Measurements from ENCODE around the gene ZMAT2.
A peak's percentile ranks its signal among the peaks of the same experiment; 100 is the strongest.
"Not testable (repeated sequence)": the region's sequence is repeated elsewhere in the genome, so short reads cannot be mapped to it uniquely, and the experiment has no call there.

The ZMAT2 gene

GRCh38 chr5:140700177-140701144 is at the start of gene ZMAT2:
TSS of gene ZMAT2 (plus strand) at chr5:140700447. CDS start at chr5:140700461, 14 bp downstream.
- Histone ChIP-seq H3K4me3 (ENCODE audit: low read depth in 1 of 2, low read length in 2 of 2) (peak within 1 kb of the TSS; percentile 50 to 85), H3K36me3 (ENCODE audit: insufficient read depth, low read length) (peaks cover 76% of the 10 kb centered on the region), H3K4me1 (ENCODE audit: insufficient read depth, low read length) (peaks cover 9% of the 10 kb centered on the region), H3K9me3 (ENCODE audit: low read length) (no peaks in the 10 kb centered on the region), H3K9ac (ENCODE audit: low read length) (peak within 1 kb of the TSS; percentile 74), H3K27me3 (ENCODE audit: control insufficient read depth in 1 of 2, insufficient read depth in 2 of 2, low read length in 2 of 2) (no peaks in the 10 kb centered on the region), H3K27ac (ENCODE audit: low read depth, low read length) (peak within 1 kb of the TSS; percentile 67)

GRCh38 chr5:140658870-140659269 is 41.4 kb upstream of the ZMAT2 start:
- Histone ChIP-seq H3K36me3 (ENCODE audit: insufficient read depth, low read length) (peaks cover 84% of the 10 kb centered on the region), H3K27me3 (ENCODE audit: control insufficient read depth in 1 of 2, insufficient read depth in 2 of 2, low read length in 2 of 2) (no peaks in the 10 kb centered on the region), H3K4me3 (ENCODE audit: low read depth in 1 of 2, low read length in 2 of 2) (no peak overlapping the region), H3K9ac (ENCODE audit: low read length) (no peak overlapping the region), H3K27ac (ENCODE audit: low read depth, low read length) (no peak overlapping the region), H3K4me1 (ENCODE audit: insufficient read depth, low read length) (no peaks in the 10 kb centered on the region), H3K9me3 (ENCODE audit: low read length) (no peaks in the 10 kb centered on the region)

- not testable (repeated sequence) for H3K27ac ChIP-seq (ENCODE audit: low read depth, low read length); H3K4me3 ChIP-seq (ENCODE audit: low read depth in 1 of 2, low read length in 2 of 2); H3K9ac ChIP-seq (ENCODE audit: low read length); H3K9me3 ChIP-seq (ENCODE audit: low read length); H3K4me1 ChIP-seq (ENCODE audit: insufficient read depth, low read length); H3K27me3 ChIP-seq (ENCODE audit: control insufficient read depth in 1 of 2, insufficient read depth in 2 of 2, low read length in 2 of 2)
- peaks cover 69% of the 10 kb centered on the region for H3K36me3 ChIP-seq (ENCODE audit: insufficient read depth, low read length)
Observed at GRCh38 chr5:140660371-140660770, 39.9 kb upstream of the ZMAT2 start.

GRCh38 chr5:140664030-140664358 is 36.3 kb upstream of the ZMAT2 start:
- H3K27me3 ChIP-seq (ENCODE audit: control insufficient read depth in 1 of 2, insufficient read depth in 2 of 2, low read length in 2 of 2) = no peaks in the 10 kb centered on the region
- no peaks in the 10 kb centered on the region for H3K9me3 ChIP-seq (ENCODE audit: low read length)
- H3K36me3 ChIP-seq (ENCODE audit: insufficient read depth, low read length) = peaks cover 58% of the 10 kb centered on the region
- peak overlapping the region; percentile 95 for H3K27ac ChIP-seq (ENCODE audit: low read depth, low read length)
- peaks cover 14% of the 10 kb centered on the region for H3K4me1 ChIP-seq (ENCODE audit: insufficient read depth, low read length)
- peak overlapping the region; percentile 82 to 87 for H3K4me3 ChIP-seq (ENCODE audit: low read depth in 1 of 2, low read length in 2 of 2)
- H3K9ac ChIP-seq (ENCODE audit: low read length) = peak overlapping the region; percentile 57

GRCh38 chr5:140664359-140665119 is 35.7 kb upstream of the ZMAT2 start, which contains the start of gene WDR55:
TSS of gene WDR55 (plus strand) at chr5:140664904. CDS start at chr5:140664913, 9 bp downstream.
- no peaks in the 10 kb centered on the region for H3K27me3 ChIP-seq (ENCODE audit: control insufficient read depth in 1 of 2, insufficient read depth in 2 of 2, low read length in 2 of 2)
- H3K4me1 ChIP-seq (ENCODE audit: insufficient read depth, low read length) = peaks cover 14% of the 10 kb centered on the region
- peak within 1 kb of the TSS; percentile 57 for H3K9ac ChIP-seq (ENCODE audit: low read length)
- no peaks in the 10 kb centered on the region for H3K9me3 ChIP-seq (ENCODE audit: low read length)
- H3K27ac ChIP-seq (ENCODE audit: low read depth, low read length) = peak within 1 kb of the TSS; percentile 95
- peaks cover 58% of the 10 kb centered on the region for H3K36me3 ChIP-seq (ENCODE audit: insufficient read depth, low read length)
- H3K4me3 ChIP-seq (ENCODE audit: low read depth in 1 of 2, low read length in 2 of 2) = peak within 1 kb of the TSS; percentile 82 to 87

- H3K9ac ChIP-seq (ENCODE audit: low read length); H3K4me1 ChIP-seq (ENCODE audit: insufficient read depth, low read length); H3K27ac ChIP-seq (ENCODE audit: low read depth, low read length); H3K4me3 ChIP-seq (ENCODE audit: low read depth in 1 of 2, low read length in 2 of 2); H3K9me3 ChIP-seq (ENCODE audit: low read length); H3K27me3 ChIP-seq (ENCODE audit: control insufficient read depth in 1 of 2, insufficient read depth in 2 of 2, low read length in 2 of 2): not testable (repeated sequence)
- H3K36me3 ChIP-seq (ENCODE audit: insufficient read depth, low read length) = peaks cover 48% of the 10 kb centered on the region
Observed at GRCh38 chr5:140671035-140671434, 29.2 kb upstream of the ZMAT2 start.

GRCh38 chr5:140671472-140672125 is 28.6 kb upstream of the ZMAT2 start:
- H3K4me3 ChIP-seq (ENCODE audit: low read depth in 1 of 2, low read length in 2 of 2) = no peak overlapping the region
- no peaks in the 10 kb centered on the region for H3K9me3 ChIP-seq (ENCODE audit: low read length)
- H3K36me3 ChIP-seq (ENCODE audit: insufficient read depth, low read length) = peaks cover 54% of the 10 kb centered on the region
- H3K9ac ChIP-seq (ENCODE audit: low read length) = no peak overlapping the region
- H3K27ac ChIP-seq (ENCODE audit: low read depth, low read length) = no peak overlapping the region
- no peaks in the 10 kb centered on the region for H3K27me3 ChIP-seq (ENCODE audit: control insufficient read depth in 1 of 2, insufficient read depth in 2 of 2, low read length in 2 of 2)
- H3K4me1 ChIP-seq (ENCODE audit: insufficient read depth, low read length) = peaks cover 1% of the 10 kb centered on the region

- H3K27ac ChIP-seq (ENCODE audit: low read depth, low read length) = no peak overlapping the region
- peak overlapping the region in 1 of 2 donors; percentile 13 for H3K4me3 ChIP-seq (ENCODE audit: low read depth in 1 of 2, low read length in 2 of 2)
- H3K4me1 ChIP-seq (ENCODE audit: insufficient read depth, low read length) = no peaks in the 10 kb centered on the region
- no peaks in the 10 kb centered on the region for H3K9me3 ChIP-seq (ENCODE audit: low read length)
- H3K36me3 ChIP-seq (ENCODE audit: insufficient read depth, low read length) = peaks cover 61% of the 10 kb centered on the region
- H3K27me3 ChIP-seq (ENCODE audit: control insufficient read depth in 1 of 2, insufficient read depth in 2 of 2, low read length in 2 of 2) = no peaks in the 10 kb centered on the region
- no peak overlapping the region for H3K9ac ChIP-seq (ENCODE audit: low read length)
Observed at GRCh38 chr5:140672455-140673186, 27.6 kb upstream of the ZMAT2 start.

GRCh38 chr5:140673187-140673976 is 26.9 kb upstream of the ZMAT2 start, which contains the start of gene DND1:
TSS of gene DND1 (minus strand) at chr5:140673576. CDS start at chr5:140673542, 34 bp downstream.
- peak within 1 kb of the TSS in 1 of 2 donors; percentile 13 for H3K4me3 ChIP-seq (ENCODE audit: low read depth in 1 of 2, low read length in 2 of 2)

GRCh38 chr5:140674211-140674610 is 26.0 kb upstream of the ZMAT2 start:
- Histone ChIP-seq H3K27ac (ENCODE audit: low read depth, low read length) (no peak overlapping the region), H3K36me3 (ENCODE audit: insufficient read depth, low read length) (peaks cover 55% of the 10 kb centered on the region), H3K9me3 (ENCODE audit: low read length) (no peaks in the 10 kb centered on the region), H3K9ac (ENCODE audit: low read length) (no peak overlapping the region), H3K4me1 (ENCODE audit: insufficient read depth, low read length) (no peaks in the 10 kb centered on the region), H3K27me3 (ENCODE audit: control insufficient read depth in 1 of 2, insufficient read depth in 2 of 2, low read length in 2 of 2) (no peaks in the 10 kb centered on the region), H3K4me3 (ENCODE audit: low read depth in 1 of 2, low read length in 2 of 2) (no peak overlapping the region)

More at GRCh38 chr5:140673187-140673976, 26.9 kb upstream of the ZMAT2 start, which contains the start of gene DND1:
- no peaks in the 10 kb centered on the region for H3K27me3 ChIP-seq (ENCODE audit: control insufficient read depth in 1 of 2, insufficient read depth in 2 of 2, low read length in 2 of 2)
- no peak within 1 kb of the TSS for H3K27ac ChIP-seq (ENCODE audit: low read depth, low read length)
- H3K9me3 ChIP-seq (ENCODE audit: low read length) = no peaks in the 10 kb centered on the region
- peaks cover 59% of the 10 kb centered on the region for H3K36me3 ChIP-seq (ENCODE audit: insufficient read depth, low read length)
- H3K9ac ChIP-seq (ENCODE audit: low read length) = no peak within 1 kb of the TSS
- H3K4me1 ChIP-seq (ENCODE audit: insufficient read depth, low read length) = no peaks in the 10 kb centered on the region

Data from muscle layer of colon (tissue), 2 donors.